GM23338 (cell line): ENCODE data around the gene LHX3. TPM values are rescaled to one million over a fixed set of nuclear protein-coding genes. Genes with fewer than 3 reads are reported as not detected.

Source experiments
- ATAC-seq: fragments of 200-7000 bp; cut with Tn5 transposase; 3 replicates; pipeline ENCODE4 v1.9.1; 2020
- DNase-seq: peaks from one replicate; pipeline ENCODE4 v3.0.0-alpha.2; 2015; ENCODE audit warnings: low spot score
- H2AFZ ChIP-seq: fragments of 200-600 bp; sonication (generic); 2 replicates; pipeline ENCODE4 v1.8.0; 2016; ENCODE audit warnings: antibody characterized with exemption, mild to moderate bottlenecking, moderate library complexity
- H3F3A ChIP-seq: fragments of 200-600 bp; sonication (generic); replicated peaks from 2 replicates; pipeline ENCODE4 v1.8.0; 2017; ENCODE audit warnings: antibody characterized with exemption, mixed run types, low read depth
- H3K27ac ChIP-seq: fragments of 200-600 bp; sonication (generic); 2 replicates; pipeline ENCODE4 v1.6.1; 2016; ENCODE audit warnings: low read depth
- H3K27me3 ChIP-seq: fragments of 200-600 bp; sonication (generic); 2 replicates; pipeline ENCODE4 v1.8.0; 2016; ENCODE audit warnings: mild to moderate bottlenecking, mixed run types, moderate library complexity; ENCODE audit not compliant: insufficient read depth
- H3K36me3 ChIP-seq: fragments of 200-600 bp; sonication (generic); 2 replicates; pipeline ENCODE4 v1.8.0; 2016; ENCODE audit warnings: mild to moderate bottlenecking; ENCODE audit not compliant: insufficient read depth
- H3K4me1 ChIP-seq: fragments of 200-600 bp; sonication (generic); 2 replicates; pipeline ENCODE4 v1.8.0; 2016; ENCODE audit warnings: mild to moderate bottlenecking, moderate library complexity; ENCODE audit not compliant: insufficient read depth
- H3K4me2 ChIP-seq: fragments of 200-600 bp; sonication (generic); 2 replicates; pipeline ENCODE4 v1.7.1; 2017; ENCODE audit warnings: mixed run types
- H3K4me3 ChIP-seq: fragments of 200-600 bp; sonication (generic); 2 replicates; pipeline ENCODE4 v1.6.1; 2016; ENCODE audit warnings: mixed run types
- H3K79me2 ChIP-seq: fragments of 200-600 bp; sonication (generic); replicated peaks from 2 replicates; pipeline ENCODE4 v1.8.0; 2017; ENCODE audit warnings: mild to moderate bottlenecking; ENCODE audit not compliant: insufficient read depth
- H3K9me2 ChIP-seq: fragments of 200-600 bp; sonication (generic); 2 replicates; pipeline ENCODE4 v1.8.0; 2017; ENCODE audit not compliant: insufficient read depth
- H4K20me1 ChIP-seq: fragments of 200-600 bp; sonication (generic); replicated peaks from 2 replicates; pipeline ENCODE4 v1.8.0; 2017; ENCODE audit warnings: mild to moderate bottlenecking; ENCODE audit not compliant: insufficient read depth
- H3K27ac Mint-ChIP-seq: 2 replicates; pipeline ENCODE4 v1.8.0; 2020; ENCODE audit warnings: inconsistent platforms, mild to moderate bottlenecking, moderate library complexity, mixed read lengths
- H3K27me3 Mint-ChIP-seq: 3 replicates; pipeline ENCODE4 v1.8.0; 2022; ENCODE audit warnings: low read depth, mild to moderate bottlenecking, moderate library complexity, mixed read lengths, inconsistent platforms; ENCODE audit not compliant: insufficient read depth, poor library complexity
- H3K36me3 Mint-ChIP-seq: 3 replicates; pipeline ENCODE4 v1.8.0; 2021; ENCODE audit warnings: low read depth, mild to moderate bottlenecking, inconsistent platforms, moderate library complexity, mixed read lengths
- H3K4me1 Mint-ChIP-seq: 3 replicates; pipeline ENCODE4 v1.8.0; 2020; ENCODE audit warnings: mild to moderate bottlenecking, inconsistent platforms, mixed read lengths
- H3K4me3 Mint-ChIP-seq: 3 replicates; pipeline ENCODE4 v1.8.0; 2021; ENCODE audit warnings: moderate library complexity, mild to moderate bottlenecking, inconsistent platforms, mixed read lengths
- H3K9me3 Mint-ChIP-seq: 3 replicates; pipeline ENCODE4 v1.8.0; 2020; ENCODE audit warnings: moderate library complexity, mild to moderate bottlenecking, inconsistent platforms, mixed read lengths
- CREB1 ChIP-seq: fragments of 250-450 bp; sonication (Bioruptor Pico); IDR thresholded peaks from 2 replicates; pipeline ENCODE4 v1.5.0; 2020; ENCODE audit warnings: low read depth, mild to moderate bottlenecking, moderate library complexity
- ETS1 ChIP-seq: IDR thresholded peaks from 2 replicates; pipeline ENCODE4 v1.6.1; 2016; ENCODE audit warnings: antibody characterized with exemption
- EZH2 ChIP-seq: fragments of 200-600 bp; sonication (generic); IDR thresholded peaks from one replicate; pipeline ENCODE4 v1.8.0; 2017; ENCODE audit warnings: antibody characterized with exemption, mild to moderate bottlenecking, low read depth; ENCODE audit not compliant: unreplicated experiment
- EZH2phosphoT487 ChIP-seq: fragments of 200-600 bp; sonication (generic); IDR thresholded peaks from one replicate; pipeline ENCODE4 v1.8.1; 2018; ENCODE audit warnings: antibody characterized with exemption; ENCODE audit not compliant: unreplicated experiment
- JUNB ChIP-seq: IDR thresholded peaks from one replicate; pipeline ENCODE4 v1.6.1; 2016; ENCODE audit warnings: antibody characterized with exemption; ENCODE audit not compliant: unreplicated experiment
- NANOG ChIP-seq: IDR thresholded peaks from 2 replicates; pipeline ENCODE4 v1.6.1; 2016; ENCODE audit warnings: antibody characterized with exemption, borderline replicate concordance
- POLR2AphosphoS5 ChIP-seq: IDR thresholded peaks from 2 replicates; pipeline ENCODE4 v1.6.1; 2016; ENCODE audit warnings: antibody characterized with exemption, low read depth
- STAT1 ChIP-seq: IDR thresholded peaks from one replicate; pipeline ENCODE4 v1.6.1; 2016; ENCODE audit warnings: antibody characterized with exemption; ENCODE audit not compliant: unreplicated experiment
- ZNF114 ChIP-seq: fragments of 250-450 bp; sonication (Bioruptor Pico); IDR thresholded peaks from 2 replicates; pipeline ENCODE4 v1.5.0; 2020; ENCODE audit warnings: mild to moderate bottlenecking, moderate library complexity
- ZNF331 ChIP-seq: fragments of 250-450 bp; sonication (Bioruptor Pico); IDR thresholded peaks from 2 replicates; pipeline ENCODE4 v1.5.0; 2020; ENCODE audit warnings: low read depth, mild to moderate bottlenecking, moderate library complexity
- ZNF462 ChIP-seq: fragments of 250-450 bp; sonication (Bioruptor Pico); IDR thresholded peaks from 2 replicates; pipeline ENCODE4 v1.5.0; 2020; ENCODE audit warnings: mild to moderate bottlenecking, moderate library complexity
- polyA plus RNA-seq: library from polyadenylated mRNA; unstranded; fragments of >200 nt; fragmentation: Nextera tagmentation; extraction: Ambion mirVana; gene quantifications from 2 replicates; pipeline ENCODE4 v1.2.1, GENCODE V29; 2016
- total RNA-seq: library from RNA; depleted of rRNA; stranded (reverse); fragments of >200 nt; shearing (Covaris generic); gene quantifications from 2 replicates; pipeline ENCODE4 v1.2.3, GENCODE V29; 2014
- TF ChIP-seq, protein P1 (sequence below), 2 experiments: fragments of 200-600 bp in 1 of 2; sonication (generic) in 1 of 2; conservative IDR thresholded peaks; 2 replicates each; pipeline versions ENCODE4 v1.5.1 to v1.6.1; 2016 to 2017; ENCODE audit warnings: antibody characterized with exemption in 2 of 2, low read depth in 2 of 2, mild to moderate bottlenecking in 2 of 2, moderate library complexity in 1 of 2
- TF ChIP-seq, protein P2 (sequence below): IDR thresholded peaks from one replicate; pipeline ENCODE4 v1.6.1; 2018; ENCODE audit warnings: antibody characterized with exemption; ENCODE audit not compliant: unreplicated experiment

Gene LHX3
- total and polyA plus RNA-seq, 2 experiments from 2014 or later, result 0.08 TPM; not detected in 1

GRCh38 chr9:136177224-136177623 is 27.7 kb downstream of the LHX3 start:
- no peak overlapping the region for H3K27ac ChIP-seq
- H3K4me1 ChIP-seq, result no peaks in the 10 kb centered on the region
- no peaks in the 10 kb centered on the region for H4K20me1 ChIP-seq
- no peak overlapping the region for H3K4me3 Mint-ChIP-seq
- H3K9me2 ChIP-seq, result no peaks in the 10 kb centered on the region
- H3K27ac Mint-ChIP-seq, result no peak overlapping the region
- no peaks in the 10 kb centered on the region for H3K27me3 ChIP-seq
- H3K36me3 Mint-ChIP-seq, result no peaks in the 10 kb centered on the region; the same call in 2 of the 3 replicates
- no peaks in the 10 kb centered on the region for H3K36me3 ChIP-seq
- no peaks in the 10 kb centered on the region for H3F3A ChIP-seq
- DNase-seq (peak; percentile 11), ATAC-seq (no peak)
- TF ChIP-seq JUNB (no peak), NANOG (no peak), STAT1 (no peak), EZH2 (no peak), ZNF331 (CRISPR knock-in tag) (no peak), EZH2phosphoT487 (no peak), ZNF462 (CRISPR knock-in tag) (no peak), CREB1 (CRISPR knock-in tag) (no peak), ZNF114 (CRISPR knock-in tag) (no peak), ETS1 (no peak), POLR2AphosphoS5 (no peak)
- TF ChIP-seq, protein P1, sequence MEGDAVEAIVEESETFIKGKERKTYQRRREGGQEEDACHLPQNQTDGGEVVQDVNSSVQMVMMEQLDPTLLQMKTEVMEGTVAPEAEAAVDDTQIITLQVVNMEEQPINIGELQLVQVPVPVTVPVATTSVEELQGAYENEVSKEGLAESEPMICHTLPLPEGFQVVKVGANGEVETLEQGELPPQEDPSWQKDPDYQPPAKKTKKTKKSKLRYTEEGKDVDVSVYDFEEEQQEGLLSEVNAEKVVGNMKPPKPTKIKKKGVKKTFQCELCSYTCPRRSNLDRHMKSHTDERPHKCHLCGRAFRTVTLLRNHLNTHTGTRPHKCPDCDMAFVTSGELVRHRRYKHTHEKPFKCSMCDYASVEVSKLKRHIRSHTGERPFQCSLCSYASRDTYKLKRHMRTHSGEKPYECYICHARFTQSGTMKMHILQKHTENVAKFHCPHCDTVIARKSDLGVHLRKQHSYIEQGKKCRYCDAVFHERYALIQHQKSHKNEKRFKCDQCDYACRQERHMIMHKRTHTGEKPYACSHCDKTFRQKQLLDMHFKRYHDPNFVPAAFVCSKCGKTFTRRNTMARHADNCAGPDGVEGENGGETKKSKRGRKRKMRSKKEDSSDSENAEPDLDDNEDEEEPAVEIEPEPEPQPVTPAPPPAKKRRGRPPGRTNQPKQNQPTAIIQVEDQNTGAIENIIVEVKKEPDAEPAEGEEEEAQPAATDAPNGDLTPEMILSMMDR (conservative IDR thresholded peaks at IDR 0.05; ENCODE audit: low read depth in 2 of 2), result no peak
- TF ChIP-seq, protein P2, sequence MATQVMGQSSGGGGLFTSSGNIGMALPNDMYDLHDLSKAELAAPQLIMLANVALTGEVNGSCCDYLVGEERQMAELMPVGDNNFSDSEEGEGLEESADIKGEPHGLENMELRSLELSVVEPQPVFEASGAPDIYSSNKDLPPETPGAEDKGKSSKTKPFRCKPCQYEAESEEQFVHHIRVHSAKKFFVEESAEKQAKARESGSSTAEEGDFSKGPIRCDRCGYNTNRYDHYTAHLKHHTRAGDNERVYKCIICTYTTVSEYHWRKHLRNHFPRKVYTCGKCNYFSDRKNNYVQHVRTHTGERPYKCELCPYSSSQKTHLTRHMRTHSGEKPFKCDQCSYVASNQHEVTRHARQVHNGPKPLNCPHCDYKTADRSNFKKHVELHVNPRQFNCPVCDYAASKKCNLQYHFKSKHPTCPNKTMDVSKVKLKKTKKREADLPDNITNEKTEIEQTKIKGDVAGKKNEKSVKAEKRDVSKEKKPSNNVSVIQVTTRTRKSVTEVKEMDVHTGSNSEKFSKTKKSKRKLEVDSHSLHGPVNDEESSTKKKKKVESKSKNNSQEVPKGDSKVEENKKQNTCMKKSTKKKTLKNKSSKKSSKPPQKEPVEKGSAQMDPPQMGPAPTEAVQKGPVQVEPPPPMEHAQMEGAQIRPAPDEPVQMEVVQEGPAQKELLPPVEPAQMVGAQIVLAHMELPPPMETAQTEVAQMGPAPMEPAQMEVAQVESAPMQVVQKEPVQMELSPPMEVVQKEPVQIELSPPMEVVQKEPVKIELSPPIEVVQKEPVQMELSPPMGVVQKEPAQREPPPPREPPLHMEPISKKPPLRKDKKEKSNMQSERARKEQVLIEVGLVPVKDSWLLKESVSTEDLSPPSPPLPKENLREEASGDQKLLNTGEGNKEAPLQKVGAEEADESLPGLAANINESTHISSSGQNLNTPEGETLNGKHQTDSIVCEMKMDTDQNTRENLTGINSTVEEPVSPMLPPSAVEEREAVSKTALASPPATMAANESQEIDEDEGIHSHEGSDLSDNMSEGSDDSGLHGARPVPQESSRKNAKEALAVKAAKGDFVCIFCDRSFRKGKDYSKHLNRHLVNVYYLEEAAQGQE, result no peak
- H3K4me3 ChIP-seq, result no peak overlapping the region
- H3K4me1 Mint-ChIP-seq, result peaks cover 16% of the 10 kb centered on the region
- no peak overlapping the region for H3K4me2 ChIP-seq
- no peaks in the 10 kb centered on the region for H3K9me3 Mint-ChIP-seq
- no peaks in the 10 kb centered on the region for H3K79me2 ChIP-seq
- H3K27me3 Mint-ChIP-seq, result peaks cover 14% of the 10 kb centered on the region
- H2AFZ ChIP-seq, result no peak overlapping the region
